Transverse colon (tissue), 4 donors: ENCODE measurements around the gene OTOG. TPM values are rescaled to one million over a fixed set of nuclear protein-coding genes. Genes with fewer than 3 reads are reported as not detected.

Source experiments
- DNase-seq: peaks from one replicate; pipeline ENCODE4 v3.0.0-alpha.2; 2019
- H3K27ac ChIP-seq, 4 donors: fragments of 200-600 bp; sonication (generic); 2 replicates each; pipeline ENCODE4 v1.5.1; 2016 to 2018; ENCODE audit warnings: inconsistent platforms in 4 of 4
- H3K27me3 ChIP-seq: fragments of 200-600 bp; sonication (generic); 2 replicates; pipeline ENCODE4 v1.5.1; 2017; ENCODE audit warnings: inconsistent platforms
- H3K36me3 ChIP-seq, 4 donors: fragments of 200-600 bp; sonication (generic); 2 replicates each; pipeline ENCODE4 v1.5.1; 2017 to 2019; ENCODE audit warnings: inconsistent platforms in 4 of 4
- H3K4me1 ChIP-seq, 4 donors: fragments of 200-600 bp; sonication (generic); 2 replicates each; pipeline ENCODE4 v1.5.1; 2017 to 2020; ENCODE audit warnings: inconsistent platforms in 4 of 4
- H3K4me3 ChIP-seq, 4 donors: fragments of 200-600 bp; sonication (generic); 1 replicate in 1 of 4; 2 replicates in 3 of 4; pipeline versions ENCODE4 v1.5.1 to v1.6.1; 2017 to 2019; ENCODE audit warnings: inconsistent platforms in 4 of 4
- H3K9me3 ChIP-seq, 2 donors: fragments of 200-600 bp; sonication (generic); 2 replicates each; pipeline ENCODE4 v1.5.1; 2017 to 2019; ENCODE audit warnings: inconsistent platforms in 2 of 2
- EP300 ChIP-seq: sonication (generic); formaldehyde crosslinking; IDR thresholded peaks from one replicate; pipeline ENCODE4 v1.6.1; 2017; ENCODE audit warnings: antibody characterized with exemption, low read depth
- POLR2A ChIP-seq: fragments of 450-650 bp; IDR thresholded peaks from one replicate; pipeline ENCODE4 v1.6.1; 2016; ENCODE audit warnings: antibody characterized with exemption, mild to moderate bottlenecking, moderate library complexity
- POLR2AphosphoS5 ChIP-seq, 3 donors: sonication (generic); formaldehyde crosslinking; IDR thresholded peaks; one replicate each; pipeline ENCODE4 v1.6.1; 2016; ENCODE audit warnings: antibody characterized with exemption in 3 of 3
- WGBS, 2 donors: methylation state at CpG; one replicate each; pipeline ENCODE4 v1.1.5; 2018; ENCODE audit warnings: low coverage in 1 of 2; 5-methylcytosine and 5-hydroxymethylcytosine counted together
- in situ Hi-C, 4 donors: fragments of 200-750 bp; cut with MboI; loops; one replicate each; pipeline versions ENCODE4 v1.15.0 to v1.15.1; 2017; ENCODE audit warnings: low sequenced_read_pairs in 3 of 4, low pct_ligation_motif_present in 1 of 4, low pct_unique_long_range_greater_than_20kb in 1 of 4
- intact Hi-C: fragments of 100-400 bp; cut with DNase I; formaldehyde crosslinking; loops from one replicate; pipeline ENCODE4 v1.15.1; 2023; ENCODE audit warnings: low total_unique reads
- total RNA-seq, 4 donors: library from RNA; depleted of rRNA; stranded (reverse); fragments of >200 nt; gene quantifications; one replicate each; pipeline ENCODE4 v1.1.0, GENCODE V29; 2016
- TF ChIP-seq, protein P1 (sequence below), 5 experiments: fragments of 200-600 bp in 3 of 5; fragments of 450-650 bp in 2 of 5; sonication (generic) in 3 of 5; IDR thresholded peaks; 1 replicate in 2 of 5; 2 replicates in 3 of 5; pipeline ENCODE4 v1.5.1; 2016 to 2017; ENCODE audit warnings: antibody characterized with exemption in 5 of 5, inconsistent platforms in 3 of 5, mild to moderate bottlenecking in 2 of 5, moderate library complexity in 1 of 5

The OTOG gene
- total RNA-seq, 4 donors from 2014 or later, result not detected

DNA sequence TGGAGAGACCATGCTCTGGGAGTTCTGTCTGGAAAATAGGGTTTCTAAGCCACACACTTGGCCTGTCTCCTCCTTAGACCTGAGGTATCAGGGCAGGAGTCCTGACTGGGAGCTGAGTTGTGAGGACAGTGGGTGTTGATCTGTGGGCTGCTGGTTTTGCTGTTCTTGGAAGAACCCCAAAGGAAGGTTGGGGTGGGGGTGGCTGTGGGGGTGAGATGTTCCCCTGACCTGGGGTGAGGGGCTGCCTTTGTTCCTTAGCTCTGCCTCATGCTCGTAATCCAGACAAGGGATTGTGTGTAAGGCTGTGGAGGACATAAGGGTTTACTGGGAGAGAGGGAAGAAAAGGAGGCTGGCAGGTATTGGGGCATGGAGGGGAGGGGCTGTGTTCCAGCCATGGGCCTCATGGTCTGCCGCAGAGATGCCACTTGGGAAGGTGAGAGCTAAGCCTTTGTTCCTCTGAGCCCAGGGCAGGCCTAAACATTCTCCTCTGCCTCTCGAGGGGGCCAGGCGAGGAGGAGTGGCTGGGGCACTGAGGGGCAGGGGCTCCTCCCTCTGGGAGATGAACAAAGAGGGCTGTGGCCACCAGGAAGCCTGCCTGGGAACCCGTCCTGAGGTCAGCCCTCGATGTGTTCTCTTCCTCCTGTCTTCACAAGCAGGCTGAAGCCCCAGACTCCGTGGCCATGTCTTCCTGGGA lies 4.4 kb downstream of the OTOG start:
- Histone ChIP-seq H3K4me1 (no peaks in the 10 kb centered on the region), H3K27ac (no peak overlapping the region), H3K36me3 (no peaks in the 10 kb centered on the region), H3K9me3 (no peaks in the 10 kb centered on the region), H3K4me3 (no peak overlapping the region), H3K27me3 (peaks cover 9% of the 10 kb centered on the region)
- intact Hi-C loops (no loop called here), in situ Hi-C loops (no loop called here)
- no peak for DNase-seq
- WGBS, 2 donors, result 61% methylated on average over 6 of the region's 7 CpGs; no CpG with 5 or more reads in 1 of the 2 donors
- TF ChIP-seq, protein P1, sequence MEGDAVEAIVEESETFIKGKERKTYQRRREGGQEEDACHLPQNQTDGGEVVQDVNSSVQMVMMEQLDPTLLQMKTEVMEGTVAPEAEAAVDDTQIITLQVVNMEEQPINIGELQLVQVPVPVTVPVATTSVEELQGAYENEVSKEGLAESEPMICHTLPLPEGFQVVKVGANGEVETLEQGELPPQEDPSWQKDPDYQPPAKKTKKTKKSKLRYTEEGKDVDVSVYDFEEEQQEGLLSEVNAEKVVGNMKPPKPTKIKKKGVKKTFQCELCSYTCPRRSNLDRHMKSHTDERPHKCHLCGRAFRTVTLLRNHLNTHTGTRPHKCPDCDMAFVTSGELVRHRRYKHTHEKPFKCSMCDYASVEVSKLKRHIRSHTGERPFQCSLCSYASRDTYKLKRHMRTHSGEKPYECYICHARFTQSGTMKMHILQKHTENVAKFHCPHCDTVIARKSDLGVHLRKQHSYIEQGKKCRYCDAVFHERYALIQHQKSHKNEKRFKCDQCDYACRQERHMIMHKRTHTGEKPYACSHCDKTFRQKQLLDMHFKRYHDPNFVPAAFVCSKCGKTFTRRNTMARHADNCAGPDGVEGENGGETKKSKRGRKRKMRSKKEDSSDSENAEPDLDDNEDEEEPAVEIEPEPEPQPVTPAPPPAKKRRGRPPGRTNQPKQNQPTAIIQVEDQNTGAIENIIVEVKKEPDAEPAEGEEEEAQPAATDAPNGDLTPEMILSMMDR (IDR thresholded peaks at IDR 0.05), result no peak
- TF ChIP-seq EP300, result no peak
- TF ChIP-seq POLR2AphosphoS5 (IDR thresholded peaks at IDR 0.05), result no peak
- no peak for TF ChIP-seq POLR2A

DNA sequence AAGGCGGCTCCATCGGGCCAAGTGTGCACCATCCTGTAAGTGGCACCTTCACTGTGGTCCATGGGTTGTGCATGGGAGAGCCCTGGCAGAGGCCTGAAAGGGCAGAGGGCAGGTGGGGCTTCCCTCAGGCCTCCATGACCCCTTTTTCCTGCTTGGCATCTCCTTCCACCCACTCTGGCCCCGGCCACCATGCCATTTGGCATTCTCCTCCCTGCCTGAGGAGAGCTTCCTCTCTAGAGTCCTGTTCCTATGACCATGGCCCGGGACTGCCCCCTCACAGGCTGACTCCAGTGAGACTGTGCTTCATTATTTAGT lies 4.9 kb downstream of the OTOG start:
- Histone ChIP-seq H3K27me3 (peaks cover 8% of the 10 kb centered on the region), H3K36me3 (no peaks in the 10 kb centered on the region), H3K9me3 (no peaks in the 10 kb centered on the region), H3K4me3 (no peak overlapping the region), H3K27ac (no peak overlapping the region), H3K4me1 (no peaks in the 10 kb centered on the region)
- 87% methylated on average over 4 of the region's 4 CpGs; no CpG with 5 or more reads in 1 of the 2 donors for WGBS, 2 donors
- no peak for TF ChIP-seq POLR2AphosphoS5 (IDR thresholded peaks at IDR 0.05)
- TF ChIP-seq, protein P1 (IDR thresholded peaks at IDR 0.05), result no peak
- no peak for TF ChIP-seq POLR2A
- no peak for TF ChIP-seq EP300
- in situ Hi-C loops, result no loop called here
- no peak for DNase-seq
- intact Hi-C loops, result no loop called here

DNA sequence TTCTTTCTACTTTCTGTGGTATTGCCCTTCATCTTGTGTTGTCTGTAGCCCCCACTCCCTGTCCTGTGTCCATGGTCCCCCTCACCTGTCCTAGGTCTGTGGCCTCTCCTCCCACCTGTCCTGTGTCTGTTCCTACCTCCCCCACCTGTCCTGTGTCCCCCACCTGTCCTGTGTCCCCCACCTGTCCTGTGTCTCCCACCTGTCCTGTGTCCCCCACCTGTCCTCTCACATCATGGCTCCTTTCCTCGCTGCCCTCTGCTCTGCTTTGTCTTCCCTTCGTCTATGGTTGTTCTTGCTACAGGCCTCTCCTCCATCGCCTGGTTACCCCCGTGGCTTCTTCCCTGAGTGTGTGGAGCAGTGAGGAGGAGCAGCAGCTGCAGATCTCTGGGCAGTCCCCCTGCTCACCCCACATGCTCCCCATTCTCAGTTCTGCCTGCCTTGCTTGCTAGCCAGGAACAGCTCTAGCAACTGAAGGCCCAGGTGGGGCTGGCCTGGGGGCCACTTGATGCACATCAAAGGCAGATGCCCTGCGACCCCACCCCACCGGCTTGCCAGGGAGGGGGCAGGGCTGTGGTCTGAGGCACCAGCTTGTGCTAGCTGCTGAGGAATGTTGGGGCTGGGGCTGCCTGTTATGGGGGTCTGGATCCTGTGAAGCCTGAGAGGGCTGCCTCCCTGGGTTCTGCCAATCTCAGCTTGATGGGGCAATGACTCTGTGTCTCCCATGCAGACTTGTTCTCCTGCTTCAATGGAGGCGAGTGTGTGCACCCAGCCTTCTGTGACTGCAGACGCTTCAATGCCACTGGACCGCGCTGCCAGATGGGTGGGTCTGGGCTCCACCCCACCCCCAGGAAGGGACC lies 5.6 kb downstream of the OTOG start:
- in situ Hi-C loops (no loop called here), intact Hi-C loops (no loop called here)
- no peak for TF ChIP-seq POLR2A
- TF ChIP-seq, protein P1 (IDR thresholded peaks at IDR 0.05), result no peak
- TF ChIP-seq EP300, result no peak
- no peak for TF ChIP-seq POLR2AphosphoS5 (IDR thresholded peaks at IDR 0.05)
- H3K4me3 ChIP-seq, result no peak overlapping the region
- no peak overlapping the region for H3K27ac ChIP-seq
- peaks cover 8% of the 10 kb centered on the region for H3K27me3 ChIP-seq
- H3K9me3 ChIP-seq, result no peaks in the 10 kb centered on the region
- 89% methylated on average over 8 of the region's 10 CpGs; no CpG with 5 or more reads in 1 of the 2 donors for WGBS, 2 donors
- no peaks in the 10 kb centered on the region for H3K36me3 ChIP-seq
- DNase-seq, result no peak
- H3K4me1 ChIP-seq, result no peaks in the 10 kb centered on the region

DNA sequence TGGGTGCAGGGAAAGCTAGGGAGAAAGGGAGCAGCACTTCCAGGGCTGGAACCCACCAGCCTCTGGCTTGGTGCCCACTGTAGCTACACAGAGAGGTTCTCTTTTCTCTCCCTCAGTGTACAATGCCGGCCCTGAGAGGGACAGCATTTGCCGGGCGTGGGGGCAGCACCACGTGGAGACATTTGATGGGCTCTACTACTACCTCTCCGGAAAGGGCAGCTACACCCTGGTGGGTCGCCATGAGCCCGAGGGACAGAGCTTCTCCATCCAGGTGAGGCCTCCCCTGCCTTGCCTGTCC lies 6.1 kb downstream of the OTOG start:
- no peak for DNase-seq
- no peaks in the 10 kb centered on the region for H3K36me3 ChIP-seq
- TF ChIP-seq POLR2AphosphoS5 (IDR thresholded peaks at IDR 0.05) (no peak), EP300 (no peak), POLR2A (no peak)
- TF ChIP-seq, protein P1 (IDR thresholded peaks at IDR 0.05), result no peak
- in situ Hi-C loops (no loop called here), intact Hi-C loops (no loop called here)
- H3K4me3 ChIP-seq, result no peak overlapping the region
- no peaks in the 10 kb centered on the region for H3K9me3 ChIP-seq
- H3K27ac ChIP-seq, result no peak overlapping the region
- H3K27me3 ChIP-seq, result peaks cover 3% of the 10 kb centered on the region
- H3K4me1 ChIP-seq, result no peaks in the 10 kb centered on the region
- WGBS, 2 donors, result 85% methylated on average over 7 of the region's 7 CpGs; no CpG with 5 or more reads in 1 of the 2 donors
